Left lung (tissue), 10 donors: ENCODE data around the gene CIART. TPM values are rescaled to one million over a fixed set of nuclear protein-coding genes. Genes with fewer than 3 reads are reported as not detected.
A peak's percentile ranks its signal among the peaks of the same experiment; 100 is the strongest.

Experiments
- ATAC-seq: fragments of 200-7000 bp; cut with Tn5 transposase; one replicate; pipeline ENCODE4 v1.9.1; 2020; ENCODE audit warnings: moderate library complexity
- DNase-seq, 4 donors: peaks; one replicate each; pipeline ENCODE4 v3.0.0-alpha.2; 2013 to 2020
- H3K27ac ChIP-seq, 2 donors: fragments of 200-600 bp; sonication (generic) in 1 of 2; one replicate each; pipeline versions ENCODE4 v1.5.0 to v1.8.0; 2020 to 2021
- H3K27me3 ChIP-seq, 2 donors: fragments of 200-600 bp; sonication (generic) in 1 of 2; one replicate each; pipeline versions ENCODE4 v1.5.0 to v1.8.0; 2020 to 2021
- H3K36me3 ChIP-seq, 2 donors: fragments of 200-600 bp; sonication (generic) in 1 of 2; one replicate each; pipeline versions ENCODE4 v1.5.0 to v1.8.0; 2020 to 2021
- H3K4me1 ChIP-seq, 2 donors: fragments of 200-600 bp; one replicate each; pipeline ENCODE4 v1.8.0; 2021
- H3K4me3 ChIP-seq, 2 donors: fragments of 200-600 bp; sonication (generic) in 1 of 2; one replicate each; pipeline versions ENCODE4 v1.5.0 to v1.8.0; 2020 to 2021; ENCODE audit warnings: mild to moderate bottlenecking in 1 of 2
- H3K9me3 ChIP-seq, 2 donors: fragments of 200-600 bp; sonication (generic) in 1 of 2; one replicate each; pipeline versions ENCODE4 v1.5.0 to v1.8.0; 2020 to 2021
- intact Hi-C, 2 donors: fragments of 100-400 bp; cut with DNase I; formaldehyde crosslinking; loops; one replicate each; pipeline versions ENCODE4 v1.11.2 to v1.14.2; 2022
- polyA plus RNA-seq, 6 donors: library from polyadenylated mRNA; unstranded; fragments of 120-200 nt; gene quantifications; one replicate each; pipeline ENCODE4 v1.2.1, GENCODE V29; 2013; ENCODE audit not compliant: insufficient read length in 6 of 6
- total RNA-seq, 2 donors: library from RNA; stranded (reverse); fragmentation: NEBNext Ultra II Directional; extraction: Animal tissue kit (Norgen Biotek cat#: 25700); gene quantifications; one replicate each; pipeline ENCODE4 v1.2.1, GENCODE V29; 2021
- TF ChIP-seq, protein P1 (sequence below), 2 donors: fragments of 200-600 bp; sonication (generic) in 1 of 2; IDR thresholded peaks; one replicate each; pipeline versions ENCODE4 v1.5.0 to v1.8.0; 2021; ENCODE audit warnings: antibody characterized with exemption in 2 of 2
- donor health status: DM: no; HTN: yes; CAD: no.
- donor health status: DM: no; HTN: no; CAD: no.

CIART gene
- total and polyA plus RNA-seq, 8 donors, result 3.4 to 13.2 (median 8.3) TPM

DNA sequence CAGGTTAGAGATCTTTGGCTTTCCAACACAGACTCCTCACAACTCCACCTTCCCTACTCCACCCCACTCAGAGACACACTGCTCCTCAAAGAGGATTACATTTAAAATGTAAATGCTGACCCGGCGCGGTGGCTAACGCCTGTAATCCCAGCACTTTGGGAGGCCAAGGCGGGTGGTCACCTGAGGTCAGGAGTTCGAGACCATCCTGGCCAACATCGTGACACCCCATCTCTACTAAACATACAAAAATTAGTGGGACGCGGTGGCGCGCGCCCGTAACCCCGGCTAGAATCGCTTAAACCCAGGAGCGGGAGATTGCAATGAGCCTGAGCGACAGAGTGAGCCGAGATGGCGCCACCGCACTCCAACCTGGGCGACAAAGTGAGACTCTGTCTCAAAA lies 44.6 kb upstream of the CIART start:
- no peak overlapping the region for H3K27ac ChIP-seq
- no peak overlapping the region for H3K4me3 ChIP-seq
- no peak for ATAC-seq
- DNase-seq, result no peak
- H3K36me3 ChIP-seq, result no peaks in the 10 kb centered on the region
- no peaks in the 10 kb centered on the region for H3K27me3 ChIP-seq
- TF ChIP-seq, protein P1, sequence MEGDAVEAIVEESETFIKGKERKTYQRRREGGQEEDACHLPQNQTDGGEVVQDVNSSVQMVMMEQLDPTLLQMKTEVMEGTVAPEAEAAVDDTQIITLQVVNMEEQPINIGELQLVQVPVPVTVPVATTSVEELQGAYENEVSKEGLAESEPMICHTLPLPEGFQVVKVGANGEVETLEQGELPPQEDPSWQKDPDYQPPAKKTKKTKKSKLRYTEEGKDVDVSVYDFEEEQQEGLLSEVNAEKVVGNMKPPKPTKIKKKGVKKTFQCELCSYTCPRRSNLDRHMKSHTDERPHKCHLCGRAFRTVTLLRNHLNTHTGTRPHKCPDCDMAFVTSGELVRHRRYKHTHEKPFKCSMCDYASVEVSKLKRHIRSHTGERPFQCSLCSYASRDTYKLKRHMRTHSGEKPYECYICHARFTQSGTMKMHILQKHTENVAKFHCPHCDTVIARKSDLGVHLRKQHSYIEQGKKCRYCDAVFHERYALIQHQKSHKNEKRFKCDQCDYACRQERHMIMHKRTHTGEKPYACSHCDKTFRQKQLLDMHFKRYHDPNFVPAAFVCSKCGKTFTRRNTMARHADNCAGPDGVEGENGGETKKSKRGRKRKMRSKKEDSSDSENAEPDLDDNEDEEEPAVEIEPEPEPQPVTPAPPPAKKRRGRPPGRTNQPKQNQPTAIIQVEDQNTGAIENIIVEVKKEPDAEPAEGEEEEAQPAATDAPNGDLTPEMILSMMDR (IDR thresholded peaks at IDR 0.05), result no peak
- peaks cover 8 to 22% of the 10 kb centered on the region in 2 donors for H3K4me1 ChIP-seq
- H3K9me3 ChIP-seq, result no peaks in the 10 kb centered on the region
- intact Hi-C loops, result no loop called here

DNA sequence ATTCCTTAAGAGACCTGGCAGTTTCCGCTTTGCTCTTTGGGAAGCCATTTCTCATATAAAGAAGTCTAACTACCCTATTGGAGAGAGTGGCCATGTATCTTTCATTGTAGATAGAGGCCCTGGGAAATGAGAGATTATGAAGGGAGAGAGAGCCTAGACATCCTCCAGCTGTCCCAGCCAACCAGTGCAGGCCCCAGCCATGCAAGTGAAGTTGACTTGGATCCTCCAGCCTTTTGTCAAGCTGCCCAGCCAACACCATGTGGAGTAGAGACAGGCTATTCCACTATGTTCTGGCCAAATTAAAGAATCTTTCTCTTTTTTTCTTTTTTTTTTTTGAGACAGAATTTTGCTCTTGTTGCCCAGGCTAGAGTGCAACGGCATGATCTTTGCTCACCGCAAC lies 39.4 kb upstream of the CIART start:
- H3K4me1 ChIP-seq, result no peaks in the 10 kb centered on the region
- no peaks in the 10 kb centered on the region for H3K27me3 ChIP-seq
- TF ChIP-seq, protein P1 (IDR thresholded peaks at IDR 0.05), result no peak
- no peaks in the 10 kb centered on the region for H3K9me3 ChIP-seq
- no peak for DNase-seq
- no peaks in the 10 kb centered on the region for H3K36me3 ChIP-seq
- H3K27ac ChIP-seq, result no peak overlapping the region
- intact Hi-C loops, result no loop called here
- no peak for ATAC-seq
- H3K4me3 ChIP-seq, result no peak overlapping the region

DNA sequence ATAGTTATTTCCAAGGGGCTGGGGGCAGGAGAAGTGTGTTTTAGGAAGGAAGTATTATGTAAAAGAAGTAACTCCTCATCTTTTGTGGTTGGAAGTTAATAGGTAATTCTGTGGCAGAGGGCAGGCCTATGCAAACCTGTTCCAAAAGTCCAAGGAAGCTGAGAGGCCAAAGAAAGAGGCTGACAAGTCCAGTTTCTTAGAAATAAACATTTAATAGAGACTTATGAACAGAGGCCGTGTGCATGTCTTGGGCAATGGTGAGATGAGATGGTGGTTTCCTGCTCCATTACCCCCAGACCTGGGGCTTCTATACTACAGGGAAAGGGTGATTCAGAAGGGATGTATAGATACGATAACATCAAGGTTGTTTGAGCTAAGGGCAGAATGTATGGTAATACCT lies 32.4 kb upstream of the CIART start:
- H3K36me3 ChIP-seq, result no peaks in the 10 kb centered on the region
- ATAC-seq (no peak), DNase-seq (no peak)
- no peak overlapping the region for H3K4me3 ChIP-seq
- intact Hi-C loops, result no loop called here
- no peaks in the 10 kb centered on the region for H3K4me1 ChIP-seq
- H3K27me3 ChIP-seq, result no peaks in the 10 kb centered on the region
- no peaks in the 10 kb centered on the region for H3K9me3 ChIP-seq
- H3K27ac ChIP-seq, result no peak overlapping the region
- TF ChIP-seq, protein P1 (IDR thresholded peaks at IDR 0.05), result no peak

DNA sequence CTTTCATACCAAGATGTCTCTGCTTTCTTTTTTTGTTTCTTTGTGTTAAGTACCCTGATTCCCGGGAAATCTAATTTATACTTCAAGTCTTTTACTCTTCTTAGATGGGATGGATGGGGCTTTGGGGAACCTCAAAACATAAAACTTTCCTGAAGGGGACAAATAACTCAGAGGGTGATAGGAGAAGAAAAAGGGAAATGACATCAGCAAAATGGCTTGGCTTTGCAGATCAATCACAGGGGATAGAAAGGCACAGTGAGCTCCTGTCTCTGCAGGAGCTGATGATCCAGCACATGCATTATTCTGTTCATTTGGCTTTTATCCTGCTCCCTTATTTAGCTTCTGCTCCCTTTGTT lies 26.2 kb upstream of the CIART start:
- DNase-seq (no peak), ATAC-seq (no peak)
- TF ChIP-seq, protein P1 (IDR thresholded peaks at IDR 0.05), result no peak
- Histone ChIP-seq H3K4me3 (peak overlapping the region; percentile 14 to 26), H3K27ac (peak overlapping the region; percentile 48 to 64), H3K4me1 (peaks cover 0 to 24% of the 10 kb centered on the region in 2 donors), H3K27me3 (peaks cover 0 to 35% of the 10 kb centered on the region in 2 donors), H3K9me3 (no peaks in the 10 kb centered on the region), H3K36me3 (no peaks in the 10 kb centered on the region)
- intact Hi-C loops, result no loop called here

DNA sequence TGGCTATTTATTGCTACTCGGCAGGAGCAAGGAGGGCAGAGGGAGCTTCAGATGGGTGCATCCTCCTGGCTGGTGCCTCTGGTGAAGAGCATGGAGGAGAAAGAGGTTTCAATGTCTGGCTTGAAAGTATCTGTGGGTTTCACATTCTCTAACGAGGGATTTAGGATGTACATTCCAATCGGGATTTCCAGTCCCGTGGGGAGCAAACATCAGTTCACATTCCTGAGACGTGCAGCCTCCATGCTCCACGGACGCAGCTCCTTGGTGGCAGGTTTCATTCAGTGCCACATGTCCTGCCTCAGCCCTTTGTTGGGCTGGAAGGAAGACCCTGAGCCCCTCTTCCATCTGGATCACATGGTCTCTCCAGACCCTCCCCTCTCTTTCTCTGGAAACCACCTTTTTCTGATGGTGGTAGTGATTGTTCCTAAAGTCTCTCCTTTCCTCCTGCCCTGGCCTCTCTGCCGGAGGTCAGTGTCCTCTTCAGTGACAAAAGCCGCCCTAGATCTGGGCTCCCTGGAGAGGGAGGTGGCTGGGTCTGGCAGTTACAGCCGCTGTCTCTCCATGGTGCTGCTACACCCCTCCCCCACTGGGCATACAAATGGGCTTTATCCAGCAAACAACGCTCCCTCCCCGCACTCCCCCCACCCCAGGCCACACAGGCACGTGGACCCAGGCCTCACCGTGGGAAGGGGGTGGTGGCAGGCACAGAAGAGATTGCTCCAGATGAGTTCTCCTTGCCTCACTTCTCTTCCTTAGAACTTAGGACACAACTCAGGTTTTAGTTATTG lies 25.6 kb upstream of the CIART start:
- intact Hi-C loops, result no loop called here
- H3K36me3 ChIP-seq, result no peaks in the 10 kb centered on the region
- ATAC-seq (no peak), DNase-seq (no peak)
- no peak overlapping the region for H3K4me3 ChIP-seq
- TF ChIP-seq, protein P1 (IDR thresholded peaks at IDR 0.05), result no peak
- peaks cover 0 to 24% of the 10 kb centered on the region in 2 donors for H3K4me1 ChIP-seq
- peaks cover 0 to 35% of the 10 kb centered on the region in 2 donors for H3K27me3 ChIP-seq
- no peak overlapping the region for H3K27ac ChIP-seq
- H3K9me3 ChIP-seq, result no peaks in the 10 kb centered on the region
